ENCODE measurements around the gene HMCN1.
A peak's percentile ranks its signal among the peaks of the same experiment; 100 is the strongest.
"Not testable (repeated sequence)": the region's sequence is repeated elsewhere in the genome, so short reads cannot be mapped to it uniquely, and the experiment has no call there.

Gene HMCN1

DNA sequence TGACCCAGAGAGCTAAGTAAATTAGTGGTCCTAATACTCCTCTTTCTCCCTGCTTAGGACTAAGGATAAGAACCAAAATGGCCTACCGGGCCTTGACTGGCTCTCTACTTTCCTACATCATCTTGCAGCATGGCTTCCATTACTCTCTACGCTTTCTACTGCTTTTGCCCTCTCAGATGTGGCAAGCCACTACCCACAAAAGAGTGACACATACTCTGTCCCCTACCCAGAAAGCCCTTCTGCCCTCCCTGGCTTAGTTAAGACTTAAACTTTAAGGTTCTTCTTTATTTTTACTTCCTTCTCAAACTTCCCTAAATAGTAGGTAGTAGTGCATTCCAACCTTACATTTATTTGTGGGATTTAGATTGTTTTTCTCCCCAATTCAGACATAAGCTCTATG, 412.8 kb downstream of the HMCN1 start:
- DNase-seq (ENCODE audit: extremely low read depth, low read depth): no peak
- H3K4me3 ChIP-seq (replicated peaks; ENCODE audit: low read depth, low read length): no peak overlapping the region
- TF ChIP-seq, protein P1, sequence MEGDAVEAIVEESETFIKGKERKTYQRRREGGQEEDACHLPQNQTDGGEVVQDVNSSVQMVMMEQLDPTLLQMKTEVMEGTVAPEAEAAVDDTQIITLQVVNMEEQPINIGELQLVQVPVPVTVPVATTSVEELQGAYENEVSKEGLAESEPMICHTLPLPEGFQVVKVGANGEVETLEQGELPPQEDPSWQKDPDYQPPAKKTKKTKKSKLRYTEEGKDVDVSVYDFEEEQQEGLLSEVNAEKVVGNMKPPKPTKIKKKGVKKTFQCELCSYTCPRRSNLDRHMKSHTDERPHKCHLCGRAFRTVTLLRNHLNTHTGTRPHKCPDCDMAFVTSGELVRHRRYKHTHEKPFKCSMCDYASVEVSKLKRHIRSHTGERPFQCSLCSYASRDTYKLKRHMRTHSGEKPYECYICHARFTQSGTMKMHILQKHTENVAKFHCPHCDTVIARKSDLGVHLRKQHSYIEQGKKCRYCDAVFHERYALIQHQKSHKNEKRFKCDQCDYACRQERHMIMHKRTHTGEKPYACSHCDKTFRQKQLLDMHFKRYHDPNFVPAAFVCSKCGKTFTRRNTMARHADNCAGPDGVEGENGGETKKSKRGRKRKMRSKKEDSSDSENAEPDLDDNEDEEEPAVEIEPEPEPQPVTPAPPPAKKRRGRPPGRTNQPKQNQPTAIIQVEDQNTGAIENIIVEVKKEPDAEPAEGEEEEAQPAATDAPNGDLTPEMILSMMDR (IDR thresholded peaks at IDR 0.05; ENCODE audit: low read depth, low read length, missing control alignments): no peak

DNA sequence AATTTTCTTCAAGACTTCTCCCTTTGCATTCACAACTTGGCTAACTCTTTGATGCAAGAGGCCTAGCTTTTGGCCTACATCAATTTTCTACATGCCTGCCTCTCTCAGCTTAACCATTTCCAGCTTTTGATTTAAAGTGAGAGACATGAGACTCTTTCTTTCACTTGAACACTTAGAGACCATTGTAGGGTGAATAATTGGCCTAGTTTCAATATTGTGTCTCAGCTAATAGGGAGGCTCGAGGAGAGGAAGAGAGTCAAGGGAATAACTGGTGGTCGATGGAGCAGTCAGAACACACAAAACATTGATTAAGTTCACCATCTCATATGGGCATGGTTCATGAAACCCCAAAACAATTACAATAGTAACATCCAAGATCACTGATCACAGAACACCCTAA, 415.4 kb downstream of the HMCN1 start:
- TF ChIP-seq, protein P1 (IDR thresholded peaks at IDR 0.05; ENCODE audit: low read depth, low read length, missing control alignments): no peak
- DNase-seq (ENCODE audit: extremely low read depth, low read depth): no peak
- H3K4me3 ChIP-seq (replicated peaks; ENCODE audit: low read depth, low read length): no peak overlapping the region

DNA sequence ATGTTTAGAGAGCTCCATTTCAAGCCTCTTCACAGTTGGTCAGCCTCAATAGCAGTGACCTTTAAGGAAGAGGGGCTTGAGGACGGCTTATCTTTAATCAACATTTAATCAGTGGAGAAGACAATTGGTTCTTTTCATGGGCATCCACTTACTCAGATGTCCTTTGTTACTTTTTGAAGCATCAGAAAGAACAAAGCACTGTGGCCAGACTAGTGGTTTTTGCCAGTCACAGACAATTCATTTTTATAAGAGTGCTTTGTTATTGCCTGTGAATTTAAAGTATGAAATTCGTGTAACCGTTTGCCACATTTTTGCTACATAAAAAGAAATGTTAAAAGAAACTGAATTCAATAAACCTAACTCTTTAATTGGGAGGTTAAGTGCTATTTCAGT, 418.0 kb downstream of the HMCN1 start:
- TF ChIP-seq, protein P1 (IDR thresholded peaks at IDR 0.05; ENCODE audit: low read depth, low read length, missing control alignments): no peak

DNA sequence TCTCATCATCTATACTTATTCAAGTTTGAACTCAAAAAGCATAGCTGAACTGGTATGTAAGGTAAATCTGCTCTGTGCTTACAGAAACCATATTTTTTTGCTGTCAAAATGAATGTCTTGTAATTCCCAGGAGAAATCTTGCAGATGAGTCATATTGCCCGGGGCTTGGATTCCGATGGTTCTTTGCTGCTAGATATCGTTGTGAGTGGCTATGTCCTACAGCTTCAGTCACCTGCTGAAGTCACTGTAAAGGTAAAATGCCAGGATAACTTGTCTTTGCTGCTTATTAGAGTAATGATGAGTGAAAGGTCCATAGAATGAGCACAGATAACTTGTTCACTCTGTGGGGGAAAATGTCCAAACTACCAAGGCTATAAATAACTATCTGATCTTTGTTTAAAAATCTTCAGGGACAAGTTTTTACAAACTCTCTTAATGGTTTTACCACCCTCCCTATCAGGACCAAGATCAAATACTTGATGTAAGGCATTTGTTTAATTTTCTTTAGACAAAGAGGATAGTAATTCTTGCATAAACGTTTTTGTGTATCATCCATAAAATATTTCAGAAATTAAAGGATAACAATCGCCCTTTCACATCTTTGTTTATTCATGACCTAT, 418.5 kb downstream of the HMCN1 start:
- H3K4me3 ChIP-seq (replicated peaks; ENCODE audit: low read depth, low read length): no peak overlapping the region
- TF ChIP-seq, protein P1 (IDR thresholded peaks at IDR 0.05; ENCODE audit: low read depth, low read length, missing control alignments): no peak
- DNase-seq (ENCODE audit: extremely low read depth, low read depth): peak; percentile 66

More for the DNA sequence above, 418.0 kb downstream of the HMCN1 start:
- DNase-seq (ENCODE audit: extremely low read depth, low read depth): no peak
- no peak overlapping the region for H3K4me3 ChIP-seq (replicated peaks; ENCODE audit: low read depth, low read length)

DNA sequence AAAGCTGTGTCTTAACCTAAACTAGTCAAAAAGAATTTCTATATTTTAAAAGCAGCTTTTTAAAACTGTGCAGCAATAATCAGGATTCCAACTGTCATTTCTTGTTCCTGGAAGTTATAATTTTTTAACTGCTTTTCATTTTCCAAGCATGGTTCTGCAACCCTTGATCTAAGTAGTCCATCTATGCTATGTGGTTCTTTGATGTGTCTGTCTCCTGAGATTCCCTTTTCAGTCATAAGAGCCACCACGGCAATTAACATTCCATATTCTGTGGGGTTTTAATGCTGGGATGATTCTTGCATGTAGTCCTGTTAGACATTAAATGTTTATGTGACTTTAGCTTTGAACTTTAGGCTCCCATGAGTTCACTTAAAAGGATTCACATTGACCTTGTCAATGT, 420.5 kb downstream of the HMCN1 start:
- no peak overlapping the region for H3K4me3 ChIP-seq (replicated peaks; ENCODE audit: low read depth, low read length)
- TF ChIP-seq, protein P1 (IDR thresholded peaks at IDR 0.05; ENCODE audit: low read depth, low read length, missing control alignments): no peak
- DNase-seq (ENCODE audit: extremely low read depth, low read depth): no peak

DNA sequence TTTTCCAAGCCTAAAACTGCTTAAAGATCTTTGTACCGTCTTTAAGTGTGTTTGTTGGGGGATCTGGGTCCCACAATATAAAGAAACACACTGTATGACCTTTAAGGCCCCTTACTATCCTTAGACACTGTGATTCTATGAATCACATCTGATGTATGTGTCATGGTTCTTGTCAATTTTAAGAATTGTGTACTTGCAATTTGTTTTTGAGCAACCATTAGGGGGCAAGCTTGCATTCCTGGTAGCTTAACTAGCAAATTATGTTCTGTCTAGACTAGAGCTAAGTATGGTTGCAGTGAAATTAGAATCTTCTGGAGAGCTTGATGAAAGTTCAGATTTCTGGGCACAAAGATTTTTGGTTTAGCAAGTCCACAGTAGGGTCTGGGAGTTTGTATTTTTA, 421.4 kb downstream of the HMCN1 start:
- peak; percentile 49 for DNase-seq (ENCODE audit: extremely low read depth, low read depth)
- H3K4me3 ChIP-seq (replicated peaks; ENCODE audit: low read depth, low read length): no peak overlapping the region
- TF ChIP-seq, protein P1 (IDR thresholded peaks at IDR 0.05; ENCODE audit: low read depth, low read length, missing control alignments): peak; percentile 57

DNA sequence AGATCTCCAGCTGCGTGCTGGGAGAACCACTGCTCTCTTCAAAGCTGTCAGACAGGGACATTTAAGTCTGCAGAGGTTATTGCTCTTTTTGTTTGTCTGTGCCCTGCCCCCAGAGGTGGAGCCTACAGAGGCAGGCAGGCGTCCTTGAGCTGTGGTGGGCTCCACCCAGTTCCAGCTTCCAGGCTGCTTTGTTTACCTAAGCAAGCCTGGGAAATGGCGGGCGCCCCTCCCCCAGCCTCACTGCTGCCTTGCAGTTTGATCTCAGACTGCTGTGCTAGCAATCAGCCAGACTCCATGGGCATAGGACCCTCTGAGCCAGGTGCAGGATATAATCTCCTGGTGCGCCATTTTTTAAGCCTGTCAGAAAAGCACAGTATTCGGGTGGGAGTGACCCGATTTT, 428.7 kb downstream of the HMCN1 start:
- DNase-seq (ENCODE audit: extremely low read depth, low read depth); H3K4me3 ChIP-seq (replicated peaks; ENCODE audit: low read depth, low read length): not testable (repeated sequence)
